Measurements from ENCODE around the gene PTPN6.
A peak's percentile ranks its signal among the peaks of the same experiment; 100 is the strongest.

Gene PTPN6

DNA sequence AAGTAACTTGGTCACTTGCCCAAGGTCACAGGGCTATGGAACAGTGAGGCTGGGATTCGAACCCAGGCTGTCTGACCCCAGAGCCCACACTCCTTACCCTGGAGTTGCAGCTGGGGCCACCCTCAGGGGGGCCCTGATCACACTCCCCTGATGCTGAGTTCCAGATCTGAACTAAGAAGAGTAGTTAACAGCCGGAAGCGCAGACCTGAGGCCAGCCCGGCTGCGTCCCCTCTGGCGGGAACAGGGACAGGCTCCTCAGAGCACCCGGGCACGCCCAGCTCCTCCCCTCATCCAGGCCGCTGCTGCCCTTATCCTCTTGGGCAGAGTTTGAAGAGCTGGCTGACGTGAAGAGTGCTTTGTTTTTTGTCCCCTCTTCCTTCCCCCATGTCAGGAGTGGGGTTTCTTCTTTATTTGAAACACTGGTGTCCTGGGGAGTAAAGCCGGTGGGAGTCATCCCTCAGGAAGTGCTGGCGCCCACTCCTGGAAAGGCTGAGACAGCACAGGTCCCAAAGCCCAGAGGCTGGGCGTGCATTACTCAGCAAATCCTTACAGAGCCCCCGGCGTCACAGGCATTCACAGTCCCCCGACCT is 10.6 kb downstream of the PTPN6 start:
- peak overlapping the region; percentile 94 for H3K27ac ChIP-seq (ENCODE audit: low read length)
- peaks cover 68% of the 10 kb centered on the region for H3F3A ChIP-seq (ENCODE audit: insufficient read depth, low read length)
- H3K27me3 ChIP-seq (replicated peaks; ENCODE audit: insufficient read depth, low read length), result no peaks in the 10 kb centered on the region
- H4K20me1 ChIP-seq (ENCODE audit: insufficient read depth, low read length), result no peaks in the 10 kb centered on the region
- H3K9ac ChIP-seq (ENCODE audit: low read length), result peak overlapping the region; percentile 78
- no peaks in the 10 kb centered on the region; the same call in 1 of the 2 replicates for H3K36me3 ChIP-seq (replicated peaks; ENCODE audit: insufficient read depth, low read length)
- TF ChIP-seq EZH2 (optimal IDR thresholded peaks at IDR 0.05; ENCODE audit: low read depth, low read length) (no peak), CTCF (IDR thresholded peaks at IDR 0.05; ENCODE audit: low read length) (peak; percentile 40), EZH2phosphoT487 (IDR thresholded peaks at IDR 0.05; ENCODE audit: low read length) (no peak)
- H3K4me2 ChIP-seq (ENCODE audit: low read depth, low read length), result peak overlapping the region; percentile 94; the same call in 1 of the 2 replicates
- peaks cover 66% of the 10 kb centered on the region for H3K4me1 ChIP-seq (ENCODE audit: low read length)
- H3K4me3 ChIP-seq (ENCODE audit: low read length), result no peak overlapping the region
- peak; percentile 46 for DNase-seq
- no peak overlapping the region for H2AFZ ChIP-seq (ENCODE audit: low read length)
- H3K79me2 ChIP-seq (ENCODE audit: low read length), result peaks cover 44% of the 10 kb centered on the region
- H3K9me2 ChIP-seq (replicated peaks; ENCODE audit: insufficient read depth, low read length), result no peaks in the 10 kb centered on the region
- no peaks in the 10 kb centered on the region for H3K9me3 ChIP-seq (replicated peaks; ENCODE audit: insufficient read depth, low read length)

- H2AFZ ChIP-seq (ENCODE audit: low read length), result no peak overlapping the region
- DNase-seq, result peak; percentile 3
- H4K20me1 ChIP-seq (ENCODE audit: insufficient read depth, low read length), result no peaks in the 10 kb centered on the region
- H3K4me2 ChIP-seq (ENCODE audit: low read depth, low read length), result 0 out of 2 replicates have a peak overlapping the region, but pooled peaks have one; percentile 94
- peak overlapping the region; percentile 94; the same call in 1 of the 2 replicates for H3K27ac ChIP-seq (ENCODE audit: low read length)
- H3K4me3 ChIP-seq (ENCODE audit: low read length), result no peak overlapping the region
- H3K4me1 ChIP-seq (ENCODE audit: low read length), result peaks cover 60% of the 10 kb centered on the region
- H3K27me3 ChIP-seq (replicated peaks; ENCODE audit: insufficient read depth, low read length), result no peaks in the 10 kb centered on the region
- no peak overlapping the region for H3K9ac ChIP-seq (ENCODE audit: low read length)
- H3K36me3 ChIP-seq (replicated peaks; ENCODE audit: insufficient read depth, low read length), result peaks cover 4% of the 10 kb centered on the region; the same call in 1 of the 2 replicates
- no peak for TF ChIP-seq EZH2 (optimal IDR thresholded peaks at IDR 0.05; ENCODE audit: low read depth, low read length)
- TF ChIP-seq EZH2phosphoT487 (IDR thresholded peaks at IDR 0.05; ENCODE audit: low read length), result no peak
- no peak; the same call in 1 of the 2 replicates for TF ChIP-seq CTCF (IDR thresholded peaks at IDR 0.05; ENCODE audit: low read length)
- H3K9me3 ChIP-seq (replicated peaks; ENCODE audit: insufficient read depth, low read length), result no peaks in the 10 kb centered on the region
- no peaks in the 10 kb centered on the region for H3K9me2 ChIP-seq (replicated peaks; ENCODE audit: insufficient read depth, low read length)
- peaks cover 45% of the 10 kb centered on the region for H3K79me2 ChIP-seq (ENCODE audit: low read length)
- peaks cover 74% of the 10 kb centered on the region for H3F3A ChIP-seq (ENCODE audit: insufficient read depth, low read length)
These were observed 11.3 kb downstream of the PTPN6 start for GRCh38 chr12:6962285-6963015.

DNA sequence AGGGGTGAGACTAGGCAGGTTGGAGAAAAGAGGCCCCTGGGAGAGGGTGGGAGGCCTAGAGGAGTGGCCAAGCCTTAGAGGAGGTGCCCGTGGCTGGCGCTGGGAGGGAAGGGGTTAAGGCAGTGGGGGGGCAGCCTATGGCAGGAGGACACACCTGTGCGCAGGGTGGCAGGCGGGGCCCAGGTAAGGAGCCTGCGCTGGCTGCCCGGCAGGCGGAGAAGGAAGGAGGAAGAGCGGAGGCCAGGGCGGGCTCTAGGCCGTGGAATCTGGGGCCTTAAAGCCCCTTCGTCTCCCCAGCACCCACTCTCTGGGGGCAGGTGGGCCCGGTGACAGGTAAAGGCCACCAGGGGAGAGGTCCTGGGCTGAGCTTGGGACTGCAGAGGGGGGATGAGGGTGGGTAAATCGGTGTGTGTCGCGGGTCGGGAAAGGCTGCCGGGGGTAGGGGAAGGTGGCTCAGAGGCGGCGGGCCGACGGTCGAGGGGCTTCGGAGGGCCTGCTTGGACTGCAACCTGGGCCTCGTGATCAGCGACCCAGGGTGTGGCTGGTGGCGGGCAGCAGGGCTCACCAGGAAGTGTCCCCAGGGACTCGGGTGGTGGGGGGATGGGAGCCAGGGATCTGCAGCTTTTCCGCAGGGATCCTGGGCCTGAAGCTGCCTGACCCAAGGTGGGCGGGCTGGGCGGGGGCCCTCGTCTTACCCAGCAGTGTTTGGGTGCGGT is 12.0 kb downstream of the PTPN6 start:
- DNase-seq, result no peak
- peaks cover 11% of the 10 kb centered on the region for H3K36me3 ChIP-seq (replicated peaks; ENCODE audit: insufficient read depth, low read length)
- no peak overlapping the region for H3K27ac ChIP-seq (ENCODE audit: low read length)
- no peaks in the 10 kb centered on the region for H3K9me2 ChIP-seq (replicated peaks; ENCODE audit: insufficient read depth, low read length)
- H2AFZ ChIP-seq (ENCODE audit: low read length), result no peak overlapping the region
- H3K9me3 ChIP-seq (replicated peaks; ENCODE audit: insufficient read depth, low read length), result no peaks in the 10 kb centered on the region
- no peak overlapping the region for H3K9ac ChIP-seq (ENCODE audit: low read length)
- H3K4me1 ChIP-seq (ENCODE audit: low read length), result peaks cover 52% of the 10 kb centered on the region
- no peak overlapping the region for H3K4me2 ChIP-seq (ENCODE audit: low read depth, low read length)
- no peak overlapping the region for H3K4me3 ChIP-seq (ENCODE audit: low read length)
- peaks cover 77% of the 10 kb centered on the region for H3F3A ChIP-seq (ENCODE audit: insufficient read depth, low read length)
- no peaks in the 10 kb centered on the region for H3K27me3 ChIP-seq (replicated peaks; ENCODE audit: insufficient read depth, low read length)
- peaks cover 45% of the 10 kb centered on the region for H3K79me2 ChIP-seq (ENCODE audit: low read length)
- no peaks in the 10 kb centered on the region for H4K20me1 ChIP-seq (ENCODE audit: insufficient read depth, low read length)
- no peak for TF ChIP-seq EZH2 (optimal IDR thresholded peaks at IDR 0.05; ENCODE audit: low read depth, low read length)
